ENCODE measurements around the gene CDC42SE2.

CDC42SE2 gene, protein sequence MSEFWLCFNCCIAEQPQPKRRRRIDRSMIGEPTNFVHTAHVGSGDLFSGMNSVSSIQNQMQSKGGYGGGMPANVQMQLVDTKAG

DNA sequence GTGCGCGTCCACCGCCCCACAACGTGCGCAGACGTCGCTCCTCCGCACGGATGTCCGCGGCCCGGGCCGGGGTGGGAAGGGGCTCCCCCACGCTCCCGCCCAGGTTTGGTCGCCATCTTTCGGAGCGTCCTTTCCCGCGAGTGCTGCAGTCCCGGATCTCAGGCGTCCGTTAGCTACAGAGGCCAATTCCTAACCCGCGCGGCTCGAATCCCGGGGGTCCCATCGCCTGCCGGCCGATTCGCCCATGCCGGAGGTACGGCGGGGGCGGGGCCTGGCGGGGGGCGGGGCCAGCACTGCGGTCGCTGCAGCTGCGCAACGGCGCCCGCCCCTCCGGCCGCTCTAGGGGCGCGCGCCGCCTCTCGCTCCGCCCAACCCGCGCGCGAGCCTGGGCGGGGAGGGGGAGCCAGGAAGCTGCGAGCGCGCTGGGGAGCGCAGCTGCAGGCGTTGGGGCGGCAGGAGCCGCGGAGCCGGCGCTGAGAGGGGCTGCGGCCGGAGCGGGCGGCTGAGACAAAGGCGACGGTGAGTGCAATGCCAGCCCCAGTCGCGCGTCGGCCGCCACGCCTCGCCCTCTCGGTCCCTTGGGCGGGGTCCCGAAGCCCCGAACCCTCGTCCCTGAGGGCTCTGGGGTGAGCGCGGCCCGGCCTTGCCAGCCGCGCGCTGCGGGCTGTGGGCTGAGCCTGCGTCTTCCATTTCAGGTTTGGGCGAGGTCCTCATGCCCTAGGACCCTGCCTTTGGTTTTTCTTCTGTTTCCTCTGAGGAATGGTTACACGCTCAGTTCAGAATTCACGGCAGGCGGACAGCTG is at the start of gene CDC42SE2:
Gene CDC42SE2, plus strand, starts transcription at position 406 of the 803 bp plus-strand sequence. CDS start 95,441 bp downstream, outside the sequence.
- peak; percentile 65 to 78 for DNase-seq (ENCODE audit: low read depth in 2 of 2)

DNA sequence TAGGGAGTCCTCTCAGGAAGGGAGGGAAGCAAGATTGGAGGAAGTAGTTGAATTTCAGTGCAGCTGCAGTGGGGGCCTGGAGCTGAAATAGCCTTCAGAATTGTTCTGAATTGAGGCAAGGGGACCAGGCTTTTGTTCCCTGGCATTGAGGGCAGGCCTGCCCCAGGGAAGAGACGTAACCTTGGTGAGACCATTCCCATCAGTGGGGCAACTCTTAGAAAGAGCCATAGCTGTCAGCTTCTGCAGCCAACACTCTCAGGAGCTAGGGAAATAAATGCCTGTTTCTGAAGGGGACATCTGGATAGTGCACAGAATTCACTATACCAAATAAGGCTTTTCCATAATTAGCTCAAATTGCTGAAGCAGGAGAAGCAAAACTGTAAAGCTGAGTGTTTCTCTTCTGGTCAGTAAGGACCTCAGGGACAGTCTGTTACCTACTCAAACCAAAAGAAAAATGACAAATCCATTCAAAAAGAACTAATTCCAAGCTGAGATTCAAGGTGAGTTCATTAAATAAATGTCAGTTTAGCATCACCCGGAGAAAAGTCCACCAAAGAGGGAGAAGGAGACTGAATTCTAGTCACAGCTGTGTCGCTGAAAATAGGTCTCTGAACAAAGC is 49.1 kb upstream of the CDC42SE2 start:
- DNase-seq (ENCODE audit: low read depth in 2 of 2), result no peak

DNA sequence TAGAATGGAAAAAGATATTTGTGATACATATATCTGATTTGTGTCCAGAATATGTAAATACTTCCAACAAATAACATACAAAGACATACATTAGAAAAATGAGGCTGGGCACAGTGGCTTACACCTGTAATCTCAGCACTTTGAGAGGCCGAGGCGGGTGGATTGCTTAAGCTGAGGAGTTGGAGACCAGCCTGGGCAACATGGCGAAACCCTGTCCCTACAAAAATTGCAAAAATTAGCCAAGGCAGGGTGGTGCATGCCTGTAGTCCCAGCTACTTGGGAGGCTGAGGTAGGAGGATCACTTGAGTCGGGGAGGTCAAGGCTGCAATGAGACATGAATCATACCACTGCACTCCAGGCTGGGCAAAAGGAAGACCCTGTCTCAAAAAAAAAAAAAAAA is 46.1 kb upstream of the CDC42SE2 start:
- DNase-seq (ENCODE audit: low read depth in 2 of 2), result no peak

DNA sequence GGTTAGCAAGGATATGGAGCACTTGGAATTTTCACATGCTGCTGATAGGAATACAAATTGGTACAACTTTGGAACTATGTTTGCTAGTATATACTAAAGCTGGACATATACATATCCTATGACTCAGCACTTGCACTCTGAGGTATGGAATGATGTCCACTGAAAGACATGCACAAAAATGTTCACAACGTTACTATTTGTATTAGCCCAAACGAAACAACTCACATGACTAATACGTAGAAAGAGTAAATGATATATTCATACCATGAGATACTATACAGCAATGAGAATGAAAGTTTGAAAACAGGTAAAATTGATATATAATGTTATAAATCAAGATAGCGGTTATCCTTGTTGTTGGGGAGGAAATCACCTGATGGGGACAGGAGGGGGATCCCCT is 45.5 kb upstream of the CDC42SE2 start:
- DNase-seq (ENCODE audit: low read depth in 2 of 2), result no peak

DNA sequence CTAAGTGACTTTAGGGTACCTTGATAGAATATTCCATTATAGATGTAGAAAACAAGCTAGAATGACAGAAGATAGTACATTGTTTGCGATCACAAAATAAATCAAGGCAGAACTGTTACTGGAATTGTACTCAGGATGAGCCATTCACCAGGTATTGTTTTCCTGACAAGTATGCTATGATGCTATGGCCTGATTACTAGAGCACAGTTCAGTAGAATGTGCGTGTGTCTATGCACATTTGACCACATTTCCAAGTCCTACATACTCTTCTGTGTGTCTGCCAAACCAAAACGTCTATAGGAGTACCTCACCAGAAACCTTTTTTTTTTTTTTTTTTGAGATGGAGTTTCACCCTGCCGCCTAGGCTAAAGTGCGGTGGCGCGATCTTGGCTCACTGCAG is 43.3 kb upstream of the CDC42SE2 start:
- DNase-seq (ENCODE audit: low read depth in 2 of 2), result no peak

DNA sequence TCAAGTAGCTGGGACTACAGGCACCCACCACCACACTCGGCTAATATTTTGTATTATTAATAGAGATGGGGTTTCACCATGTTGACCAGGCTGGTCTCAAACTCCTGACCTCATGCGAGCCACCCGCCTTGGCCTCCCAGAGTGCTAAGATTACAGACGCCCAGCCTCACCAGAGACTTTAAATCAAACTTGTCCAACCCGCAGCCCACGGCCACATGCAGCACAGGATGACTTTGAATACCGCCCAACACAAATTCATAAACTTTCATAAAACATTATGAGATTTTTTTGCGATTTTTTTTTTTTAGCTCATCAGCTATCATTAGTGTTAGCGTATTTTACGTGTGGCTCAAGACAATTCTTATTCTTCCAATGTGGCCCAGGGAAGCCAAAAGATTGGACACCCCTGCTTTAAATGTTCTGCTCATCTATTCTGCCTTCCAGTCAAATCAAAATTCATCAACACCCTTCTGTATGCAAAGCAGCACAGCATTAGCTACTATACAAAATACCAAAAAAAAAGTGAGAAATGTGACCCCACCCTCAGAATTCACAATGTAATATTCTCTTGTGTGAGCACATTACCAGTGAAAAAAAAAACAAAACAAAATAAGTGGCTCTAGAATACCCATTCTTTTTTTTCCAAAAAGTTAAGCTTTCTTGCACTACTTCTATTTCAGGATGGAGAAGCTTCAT is 42.7 kb upstream of the CDC42SE2 start:
- no peak for DNase-seq (ENCODE audit: low read depth in 2 of 2)

DNA sequence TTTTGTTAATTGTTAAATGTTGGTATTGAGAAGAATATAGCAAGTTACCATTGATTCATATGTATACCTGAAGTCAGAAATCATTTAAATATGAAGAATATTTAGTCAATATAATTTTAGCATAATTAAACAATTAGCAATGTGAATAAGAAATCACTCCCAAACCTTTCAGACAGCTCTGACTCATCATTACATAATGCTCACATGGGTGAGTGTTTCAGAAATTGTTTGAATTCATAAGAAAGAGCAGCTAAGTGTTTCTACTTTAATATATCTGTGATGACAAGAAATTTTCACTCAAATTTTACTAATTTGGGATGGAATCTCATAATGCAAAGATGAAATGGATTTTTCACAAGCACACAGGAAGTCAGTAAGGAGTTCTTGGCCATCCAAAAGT is 42.0 kb upstream of the CDC42SE2 start:
- no peak for DNase-seq (ENCODE audit: low read depth in 2 of 2)

DNA sequence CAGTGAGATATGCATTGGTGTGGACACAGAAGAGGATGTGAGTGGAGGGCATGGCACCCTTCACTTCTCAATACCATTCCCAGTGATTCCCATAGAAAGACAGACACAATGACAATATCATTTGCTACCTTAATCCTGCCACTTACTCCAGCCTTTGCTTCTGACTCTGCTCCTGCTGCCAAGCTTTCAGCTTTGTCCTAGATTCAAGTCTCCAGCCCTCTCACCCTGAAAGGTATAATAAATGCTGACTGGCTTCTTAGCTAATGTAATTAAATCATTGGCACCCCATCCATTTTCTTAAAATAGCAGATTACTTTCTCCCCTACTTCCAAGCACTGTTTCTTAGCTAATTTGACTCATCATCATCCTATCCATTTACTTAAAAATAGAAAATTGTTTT is 41.1 kb upstream of the CDC42SE2 start:
- DNase-seq (ENCODE audit: low read depth in 2 of 2), result no peak

DNA sequence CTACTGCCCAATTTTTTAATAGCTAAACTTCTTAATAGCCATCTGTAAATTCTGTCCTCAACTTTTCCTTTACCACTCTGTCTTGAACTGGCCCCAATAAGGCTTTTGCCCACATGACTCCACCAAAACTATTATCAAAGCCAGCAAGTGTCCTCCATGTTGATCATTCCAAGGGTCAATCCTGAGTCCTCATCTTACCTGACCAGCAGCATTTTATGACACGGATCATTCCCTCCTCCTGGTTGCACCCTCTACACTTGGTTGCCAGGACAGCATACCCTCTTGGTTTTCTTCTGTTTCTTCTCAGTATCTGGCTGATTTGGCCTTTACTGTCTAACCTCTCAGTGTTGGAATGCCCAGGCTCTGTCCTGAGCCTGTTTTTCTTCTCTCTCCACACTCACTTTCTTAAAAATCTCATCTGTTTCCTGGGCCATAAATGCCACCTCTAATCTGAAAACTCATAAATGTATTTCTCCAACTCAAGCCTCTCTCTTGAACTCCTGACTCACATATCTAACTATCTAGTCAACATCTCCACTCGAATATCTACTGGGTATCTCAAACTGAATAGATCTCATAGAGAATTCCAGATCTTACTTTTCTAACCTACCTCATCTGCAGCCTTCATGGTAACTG is 40.0 kb upstream of the CDC42SE2 start:
- DNase-seq (ENCODE audit: low read depth in 2 of 2), result no peak

DNA sequence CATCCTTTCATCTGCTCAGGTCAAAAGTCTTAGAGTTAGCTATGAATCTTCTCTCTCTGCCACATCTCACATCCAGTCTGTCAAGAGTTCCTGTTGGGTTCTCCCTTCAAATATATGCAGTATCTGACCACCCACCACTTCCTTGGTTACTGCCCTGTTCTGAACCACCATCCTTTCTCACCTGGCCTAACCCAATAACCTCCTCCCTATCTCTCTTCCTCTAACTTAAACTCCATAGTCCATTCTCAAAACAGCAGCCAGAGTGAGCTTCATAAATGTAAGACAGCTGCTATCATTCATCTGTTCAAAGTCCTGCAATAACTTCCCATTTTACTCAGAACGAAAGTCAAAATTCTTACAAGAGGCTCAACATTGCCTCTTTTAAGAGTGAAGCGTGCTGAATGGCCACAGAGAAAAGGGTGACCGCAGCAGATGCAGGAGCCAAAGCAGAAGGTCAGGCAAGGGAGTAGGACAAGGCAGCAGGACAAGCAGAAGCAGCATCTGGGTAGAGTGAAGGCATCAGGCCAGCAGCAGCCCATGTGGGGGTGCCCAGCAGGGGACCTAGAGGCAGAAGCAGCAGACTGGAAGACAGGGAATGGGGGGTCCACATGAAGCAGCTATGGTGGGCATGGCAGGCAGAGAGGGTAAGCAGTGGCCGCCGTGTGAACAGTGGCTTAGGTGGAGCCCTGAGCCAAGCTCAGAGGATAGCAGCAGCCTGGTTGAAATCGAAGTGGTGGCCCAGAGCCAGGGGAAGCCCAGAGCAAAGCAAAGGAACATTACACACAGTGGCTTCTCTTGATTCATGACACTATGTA is 39.3 kb upstream of the CDC42SE2 start:
- DNase-seq (ENCODE audit: low read depth in 2 of 2), result no peak

DNA sequence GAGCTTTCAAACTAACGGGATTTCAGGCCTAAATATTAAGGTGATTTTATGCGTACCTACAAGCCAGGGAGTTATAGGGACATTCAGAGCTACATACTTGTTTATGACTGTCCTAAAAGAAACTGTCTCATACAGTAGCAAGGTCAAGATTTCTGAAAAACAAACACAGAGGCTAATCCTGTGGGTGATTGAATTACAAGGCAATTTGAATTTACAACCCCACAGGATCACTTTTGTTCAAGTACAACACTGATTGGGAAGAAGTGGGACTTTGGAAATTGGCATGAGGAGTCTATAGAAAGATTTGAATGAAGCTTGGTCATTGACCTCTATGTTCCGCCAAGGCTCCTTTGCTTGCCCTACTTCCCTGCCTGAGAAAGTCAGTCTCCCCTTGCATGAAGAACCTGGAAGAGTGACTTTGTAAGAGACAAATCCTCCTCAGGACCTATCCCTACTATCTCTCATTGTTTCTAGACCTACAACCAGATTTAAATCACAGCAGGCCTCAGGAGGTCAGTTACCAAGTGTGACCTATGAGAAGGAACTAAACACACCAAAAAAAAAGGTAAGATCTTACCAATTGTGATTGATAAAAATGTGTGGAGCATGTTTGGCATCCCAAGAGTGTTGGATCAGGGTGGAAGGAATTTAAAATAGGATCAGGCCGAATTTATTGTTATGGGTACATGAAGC is 38.4 kb upstream of the CDC42SE2 start:
- no peak for DNase-seq (ENCODE audit: low read depth in 2 of 2)

DNA sequence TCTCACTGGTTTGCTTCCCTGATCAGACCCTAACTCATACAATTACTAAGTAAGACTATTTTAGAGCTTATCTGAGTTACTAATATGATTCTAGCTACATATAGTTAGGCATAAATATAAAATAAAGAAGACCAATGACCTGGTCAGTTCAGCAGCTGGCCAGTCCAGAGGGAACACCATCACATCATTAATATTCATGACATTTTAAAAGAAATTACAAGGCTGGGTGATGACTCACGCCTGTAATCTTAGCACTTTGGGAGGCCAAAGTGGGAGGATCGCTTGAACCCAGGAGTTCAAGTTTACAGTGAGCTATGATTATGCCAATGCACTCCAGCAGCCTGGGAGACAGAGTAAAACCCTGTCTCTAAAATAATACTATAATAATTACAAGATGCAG is 37.0 kb upstream of the CDC42SE2 start:
- no peak for DNase-seq (ENCODE audit: low read depth in 2 of 2)

DNA sequence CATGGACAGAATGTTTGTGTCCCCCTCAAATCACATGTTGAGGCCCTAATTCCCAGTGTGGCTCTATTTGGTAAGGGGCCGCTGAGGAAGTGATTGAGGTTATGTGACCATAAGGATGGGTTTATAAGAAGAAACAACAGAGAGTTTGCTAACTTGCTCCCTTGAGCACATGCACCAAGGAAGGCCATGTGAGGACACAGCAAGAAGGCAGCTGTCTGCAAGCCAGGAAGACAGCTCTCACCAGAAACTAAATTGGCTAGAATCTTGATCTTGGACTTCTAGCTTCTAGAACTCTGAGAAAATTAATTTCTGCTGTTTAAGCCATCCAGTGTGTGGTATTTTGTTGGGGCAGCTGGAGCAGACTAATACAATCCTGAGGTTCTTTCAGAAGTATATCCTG is 35.2 kb upstream of the CDC42SE2 start:
- DNase-seq (ENCODE audit: low read depth in 2 of 2), result no peak

DNA sequence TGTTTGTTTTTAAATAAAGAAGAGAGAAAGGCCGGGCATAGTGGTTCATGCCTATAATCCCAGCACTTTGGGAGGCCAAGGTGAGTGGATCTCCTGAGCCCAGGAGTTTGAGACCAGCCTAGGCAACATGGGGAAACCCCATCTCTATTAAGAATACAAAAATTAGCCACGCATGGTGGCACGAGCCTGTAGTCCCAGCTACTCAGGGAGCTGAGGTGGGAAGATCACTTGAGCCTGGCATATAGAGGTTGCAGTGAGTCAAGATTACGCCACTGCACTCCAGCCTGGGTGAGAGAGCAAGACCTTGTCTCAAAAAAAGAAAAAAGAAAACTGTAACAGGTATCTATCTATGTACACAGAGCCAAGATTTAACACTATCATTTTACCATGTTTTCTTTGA is 34.2 kb upstream of the CDC42SE2 start:
- DNase-seq (ENCODE audit: low read depth in 2 of 2), result no peak

DNA sequence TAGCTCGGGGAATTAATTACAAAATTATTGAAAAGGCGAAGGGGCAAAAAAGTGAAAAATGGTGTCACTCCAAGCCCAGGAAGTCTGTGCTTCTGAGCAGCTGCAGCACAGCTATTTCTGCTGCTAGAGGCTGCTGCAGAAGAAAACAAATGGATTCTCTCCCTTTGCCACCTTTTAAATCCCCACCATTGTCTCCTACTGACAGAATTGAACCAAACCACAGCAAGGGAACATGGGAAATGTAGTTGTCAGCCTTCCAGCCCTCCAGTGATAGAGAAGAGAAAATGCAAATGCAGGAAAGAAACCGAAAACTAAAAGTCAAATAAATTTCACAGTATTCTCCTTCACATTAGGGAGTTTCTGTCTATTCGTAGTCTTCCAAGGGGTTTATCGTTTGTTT is 33.4 kb upstream of the CDC42SE2 start:
- no peak for DNase-seq (ENCODE audit: low read depth in 2 of 2)

DNA sequence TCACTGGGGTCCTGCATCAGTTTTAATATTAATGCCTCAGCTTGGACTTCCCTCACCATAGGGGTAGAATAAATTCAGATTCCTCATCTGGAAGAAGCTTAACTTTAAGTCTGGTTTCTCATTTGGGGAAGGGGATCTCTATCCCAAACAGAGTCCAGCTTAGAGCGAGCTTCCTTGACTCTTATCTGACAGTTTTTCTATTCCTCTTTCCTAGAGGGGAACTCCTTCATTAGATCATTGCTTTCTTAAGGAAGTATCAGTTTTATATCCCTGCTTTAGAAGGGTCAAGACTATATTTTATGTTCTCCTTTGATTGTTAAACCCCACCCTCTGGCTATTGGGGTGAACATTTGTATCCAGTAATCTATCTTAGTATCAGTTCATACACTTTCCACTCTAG is 24.2 kb upstream of the CDC42SE2 start:
- no peak for DNase-seq (ENCODE audit: low read depth in 2 of 2)

DNA sequence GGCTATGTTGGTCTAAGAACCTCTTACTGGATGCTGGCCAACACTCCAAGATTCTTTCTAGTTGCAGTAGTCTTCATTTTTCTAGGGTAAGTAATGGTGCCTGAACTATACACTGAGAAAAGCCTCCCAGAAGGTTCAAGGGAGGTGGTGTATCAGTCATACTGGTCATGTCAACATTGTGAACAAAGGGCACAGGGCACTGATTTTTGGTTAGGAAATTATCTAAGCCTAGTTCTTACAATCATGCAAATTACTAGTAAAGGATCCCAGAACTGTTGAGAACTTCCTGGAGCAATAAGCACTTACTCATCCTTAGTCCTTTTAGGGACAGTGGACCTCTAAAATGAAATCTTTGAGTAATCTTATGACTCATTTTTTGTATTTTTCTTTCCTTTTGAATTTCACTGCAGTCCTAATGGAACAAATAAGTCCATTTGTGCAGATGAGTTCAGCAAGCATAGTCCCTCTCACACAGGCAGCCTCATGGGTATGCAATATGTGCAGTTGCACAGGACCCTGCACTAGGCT is 21.1 kb upstream of the CDC42SE2 start:
- no peak for DNase-seq (ENCODE audit: low read depth in 2 of 2)

DNA sequence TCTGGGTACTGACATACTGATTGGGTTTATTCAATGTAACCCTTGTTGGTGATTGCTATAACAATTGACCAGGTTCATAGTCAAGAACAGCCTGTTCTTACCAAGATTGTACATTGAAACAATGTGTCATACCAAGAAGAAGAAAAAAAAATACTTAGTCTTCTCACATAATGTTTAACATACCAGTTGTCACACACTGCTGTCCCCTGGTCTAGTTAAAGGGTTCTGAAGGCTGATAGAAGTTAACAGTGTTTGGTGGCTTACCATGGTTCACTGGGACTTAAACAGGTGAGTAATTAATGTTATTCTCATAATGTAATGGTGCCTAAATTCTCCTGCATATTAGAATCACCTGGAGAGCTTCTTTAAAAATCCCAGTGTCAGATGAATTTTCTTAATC is 18.5 kb upstream of the CDC42SE2 start:
- no peak for DNase-seq (ENCODE audit: low read depth in 2 of 2)

DNA sequence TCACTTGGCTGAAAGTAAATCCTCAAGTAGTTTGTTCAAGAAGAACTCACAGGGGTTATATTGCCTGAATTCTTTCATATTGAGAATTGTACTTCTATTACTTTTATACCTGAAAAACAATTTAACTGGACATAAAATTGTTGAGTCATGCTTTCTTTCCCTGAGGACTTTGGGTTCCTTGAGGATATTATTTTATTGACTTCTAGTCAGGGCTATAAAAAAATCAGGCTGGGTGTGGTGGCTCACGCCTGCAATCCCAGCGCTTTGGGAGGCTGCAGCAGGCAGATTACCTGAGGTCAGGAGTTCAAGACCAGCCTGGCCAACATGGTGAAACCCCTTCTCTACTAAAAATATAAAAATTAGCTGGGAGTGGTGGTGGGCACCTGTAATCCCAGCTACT is 17.9 kb upstream of the CDC42SE2 start:
- no peak for DNase-seq (ENCODE audit: low read depth in 2 of 2)

DNA sequence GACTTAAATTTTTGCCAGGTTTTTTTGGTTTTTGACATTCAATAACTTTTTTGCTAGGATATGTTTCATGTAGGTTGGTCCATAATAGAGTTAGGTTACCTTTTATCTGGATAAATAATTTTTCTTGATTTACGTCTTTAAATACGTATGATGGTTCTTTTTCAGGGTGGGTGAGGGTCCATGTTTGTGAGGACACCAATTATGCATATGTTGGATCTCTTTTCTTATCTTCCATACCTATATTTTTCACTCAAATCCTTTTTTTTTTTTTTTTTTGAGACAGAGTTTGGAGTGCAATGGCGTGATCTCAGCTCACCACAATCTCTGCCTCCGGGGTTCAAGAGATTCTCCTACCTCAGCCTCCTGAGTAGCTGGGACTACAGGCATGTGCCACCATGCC is 17.3 kb upstream of the CDC42SE2 start:
- DNase-seq (ENCODE audit: low read depth in 2 of 2), result no peak
